LNCaP clone FGC (cell line): ENCODE results near the gene ARHGAP15.

Source experiments
- DNase-seq: peaks from one replicate; pipeline ENCODE4 v3.0.0-alpha.2; 2011; ENCODE audit warnings: low read depth
- H3K4me3 ChIP-seq: 2 replicates; pipeline ENCODE4 v1.5.1; 2011; ENCODE audit warnings: mild to moderate bottlenecking, low read depth, low read length, control low read depth
- TF ChIP-seq, protein P1 (sequence below): IDR thresholded peaks from 2 replicates; pipeline ENCODE4 v1.5.1; 2012; ENCODE audit warnings: mild to moderate bottlenecking; ENCODE audit not compliant: control insufficient read depth, insufficient read depth; ENCODE audit errors: extremely low read depth

Gene ARHGAP15

GRCh38 chr2:143311426-143311825 lies 182.2 kb downstream of the ARHGAP15 start:
- no peak overlapping the region for H3K4me3 ChIP-seq
- TF ChIP-seq, protein P1, sequence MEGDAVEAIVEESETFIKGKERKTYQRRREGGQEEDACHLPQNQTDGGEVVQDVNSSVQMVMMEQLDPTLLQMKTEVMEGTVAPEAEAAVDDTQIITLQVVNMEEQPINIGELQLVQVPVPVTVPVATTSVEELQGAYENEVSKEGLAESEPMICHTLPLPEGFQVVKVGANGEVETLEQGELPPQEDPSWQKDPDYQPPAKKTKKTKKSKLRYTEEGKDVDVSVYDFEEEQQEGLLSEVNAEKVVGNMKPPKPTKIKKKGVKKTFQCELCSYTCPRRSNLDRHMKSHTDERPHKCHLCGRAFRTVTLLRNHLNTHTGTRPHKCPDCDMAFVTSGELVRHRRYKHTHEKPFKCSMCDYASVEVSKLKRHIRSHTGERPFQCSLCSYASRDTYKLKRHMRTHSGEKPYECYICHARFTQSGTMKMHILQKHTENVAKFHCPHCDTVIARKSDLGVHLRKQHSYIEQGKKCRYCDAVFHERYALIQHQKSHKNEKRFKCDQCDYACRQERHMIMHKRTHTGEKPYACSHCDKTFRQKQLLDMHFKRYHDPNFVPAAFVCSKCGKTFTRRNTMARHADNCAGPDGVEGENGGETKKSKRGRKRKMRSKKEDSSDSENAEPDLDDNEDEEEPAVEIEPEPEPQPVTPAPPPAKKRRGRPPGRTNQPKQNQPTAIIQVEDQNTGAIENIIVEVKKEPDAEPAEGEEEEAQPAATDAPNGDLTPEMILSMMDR, result no peak
- no peak for DNase-seq

- DNase-seq, result no peak
- TF ChIP-seq, protein P1, result no peak
- no peak overlapping the region for H3K4me3 ChIP-seq
Measured at GRCh38 chr2:143312441-143312840, 183.2 kb downstream of the ARHGAP15 start.

DNA sequence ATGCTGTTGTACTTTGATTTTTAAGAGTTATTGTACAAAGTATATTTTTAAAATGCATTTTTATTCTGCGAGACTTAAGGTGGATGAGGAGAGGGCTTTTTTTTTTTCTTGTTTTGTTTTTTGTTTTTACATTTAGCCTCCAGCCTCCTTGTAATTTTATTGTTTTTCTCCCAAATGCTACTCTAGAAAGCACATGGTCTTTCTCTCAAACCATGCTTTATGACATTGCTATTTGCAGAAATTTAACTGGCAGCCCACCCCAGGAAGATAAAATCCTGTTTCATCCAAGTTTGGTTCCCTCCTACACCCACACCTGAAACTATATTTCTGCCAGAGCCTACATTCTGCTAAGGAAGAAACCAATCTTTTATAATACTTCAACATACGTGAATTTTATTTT lies 184.6 kb downstream of the ARHGAP15 start:
- H3K4me3 ChIP-seq, result no peak overlapping the region
- TF ChIP-seq, protein P1, result no peak
- DNase-seq, result no peak

- H3K4me3 ChIP-seq, result no peak overlapping the region
- DNase-seq, result no peak
- TF ChIP-seq, protein P1, result no peak
Measured at GRCh38 chr2:143321994-143322393, 192.8 kb downstream of the ARHGAP15 start.

GRCh38 chr2:143329288-143329687 lies 200.1 kb downstream of the ARHGAP15 start:
- TF ChIP-seq, protein P1, result no peak
- H3K4me3 ChIP-seq, result no peak overlapping the region
- DNase-seq, result no peak

DNA sequence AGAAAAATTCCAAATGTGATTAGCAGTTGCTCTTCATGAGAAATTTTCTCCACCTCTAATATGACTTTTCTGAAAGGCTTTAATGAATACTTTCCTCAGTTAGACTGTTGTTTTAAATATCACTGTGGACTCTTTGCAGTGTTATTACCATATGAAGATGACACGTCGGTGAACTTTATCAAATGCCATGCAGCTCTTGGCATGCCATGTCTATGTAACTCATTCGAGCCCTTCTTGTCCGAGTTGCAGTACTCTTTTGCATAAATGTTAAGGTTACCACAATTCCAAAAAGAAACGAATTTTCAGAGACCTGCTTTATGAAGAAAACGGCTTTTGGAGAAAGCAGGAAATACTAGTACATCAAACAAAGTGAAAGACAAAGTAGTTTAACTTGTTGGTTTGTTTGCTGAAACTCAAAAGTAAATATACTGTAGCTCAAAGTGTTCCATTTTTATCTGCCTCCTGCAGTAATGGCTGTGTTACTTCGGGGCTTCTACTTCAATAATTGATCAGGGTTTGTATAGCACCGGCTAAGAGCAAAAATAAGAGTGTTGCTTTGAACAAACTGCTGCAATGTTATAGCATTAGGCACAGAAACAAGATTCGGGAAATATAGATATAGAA lies 204.1 kb downstream of the ARHGAP15 start:
- TF ChIP-seq, protein P1, result no peak
- H3K4me3 ChIP-seq, result peak overlapping the region; percentile 39
- peak; percentile 27 for DNase-seq

DNA sequence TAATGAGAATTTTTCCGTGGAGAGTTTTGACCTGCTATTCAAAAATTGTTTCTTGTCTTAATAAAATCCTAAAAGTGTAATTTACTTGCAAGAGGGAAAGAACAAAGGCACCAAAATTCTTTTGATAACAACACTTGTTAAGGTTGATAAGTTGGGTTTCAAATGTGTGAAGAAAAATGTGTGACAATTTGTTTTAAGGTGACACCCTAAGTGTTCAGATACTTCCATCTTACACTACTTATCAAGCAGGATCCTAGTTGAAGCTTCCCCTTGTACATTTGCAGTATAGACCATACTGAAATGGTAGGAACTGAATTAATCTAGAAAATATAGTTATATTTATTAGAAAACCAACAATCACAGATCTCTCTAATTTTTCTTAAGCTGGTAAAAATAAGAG lies 204.6 kb downstream of the ARHGAP15 start:
- DNase-seq, result no peak
- TF ChIP-seq, protein P1, result no peak
- peak overlapping the region; percentile 39 for H3K4me3 ChIP-seq
